ENCODE data around the gene NEK3.
"Not testable (repeated sequence)": the region's sequence is repeated elsewhere in the genome, so short reads cannot be mapped to it uniquely, and the experiment has no call there.

The NEK3 gene

DNA sequence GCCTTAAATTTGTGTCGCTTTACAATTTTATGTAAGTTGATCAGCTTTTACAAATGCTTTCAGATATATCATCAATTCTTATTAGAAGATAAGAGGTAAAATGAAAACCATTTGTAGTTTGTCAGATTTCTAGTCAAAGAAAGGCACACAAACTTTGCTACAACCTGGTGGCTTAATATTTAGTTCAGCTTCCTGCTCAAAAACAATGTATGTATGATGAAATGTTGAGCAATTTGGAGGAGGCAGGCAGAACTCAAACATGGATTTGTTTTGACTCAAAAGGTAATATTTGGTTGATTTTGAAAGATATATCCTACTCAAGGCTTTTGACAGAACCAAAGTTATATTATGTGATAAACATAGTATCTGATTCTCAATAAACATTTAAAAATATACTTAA lies 54.8 kb downstream of the NEK3 start:
- Histone ChIP-seq H3K9ac (ENCODE audit: low read length) (no peak overlapping the region), H3K27me3 (replicated peaks; ENCODE audit: insufficient read depth, low read length) (no peaks in the 10 kb centered on the region), H3K9me2 (replicated peaks; ENCODE audit: insufficient read depth, low read length) (no peaks in the 10 kb centered on the region), H3F3A (ENCODE audit: insufficient read depth, low read length) (no peaks in the 10 kb centered on the region), H3K4me1 (ENCODE audit: low read length) (no peaks in the 10 kb centered on the region), H3K9me3 (replicated peaks; ENCODE audit: insufficient read depth, low read length) (no peaks in the 10 kb centered on the region), H3K36me3 (replicated peaks; ENCODE audit: insufficient read depth, low read length) (no peaks in the 10 kb centered on the region), H3K27ac (ENCODE audit: low read length) (no peak overlapping the region), H3K79me2 (ENCODE audit: low read length) (no peaks in the 10 kb centered on the region), H3K4me2 (ENCODE audit: low read depth, low read length) (no peak overlapping the region), H2AFZ (ENCODE audit: low read length) (no peak overlapping the region), H4K20me1 (ENCODE audit: insufficient read depth, low read length) (no peaks in the 10 kb centered on the region), H3K4me3 (ENCODE audit: low read length) (no peak overlapping the region)
- DNase-seq: no peak
- TF ChIP-seq EZH2phosphoT487 (IDR thresholded peaks at IDR 0.05; ENCODE audit: low read length): no peak
- TF ChIP-seq EZH2 (optimal IDR thresholded peaks at IDR 0.05; ENCODE audit: low read depth, low read length): no peak
- TF ChIP-seq, protein P1, sequence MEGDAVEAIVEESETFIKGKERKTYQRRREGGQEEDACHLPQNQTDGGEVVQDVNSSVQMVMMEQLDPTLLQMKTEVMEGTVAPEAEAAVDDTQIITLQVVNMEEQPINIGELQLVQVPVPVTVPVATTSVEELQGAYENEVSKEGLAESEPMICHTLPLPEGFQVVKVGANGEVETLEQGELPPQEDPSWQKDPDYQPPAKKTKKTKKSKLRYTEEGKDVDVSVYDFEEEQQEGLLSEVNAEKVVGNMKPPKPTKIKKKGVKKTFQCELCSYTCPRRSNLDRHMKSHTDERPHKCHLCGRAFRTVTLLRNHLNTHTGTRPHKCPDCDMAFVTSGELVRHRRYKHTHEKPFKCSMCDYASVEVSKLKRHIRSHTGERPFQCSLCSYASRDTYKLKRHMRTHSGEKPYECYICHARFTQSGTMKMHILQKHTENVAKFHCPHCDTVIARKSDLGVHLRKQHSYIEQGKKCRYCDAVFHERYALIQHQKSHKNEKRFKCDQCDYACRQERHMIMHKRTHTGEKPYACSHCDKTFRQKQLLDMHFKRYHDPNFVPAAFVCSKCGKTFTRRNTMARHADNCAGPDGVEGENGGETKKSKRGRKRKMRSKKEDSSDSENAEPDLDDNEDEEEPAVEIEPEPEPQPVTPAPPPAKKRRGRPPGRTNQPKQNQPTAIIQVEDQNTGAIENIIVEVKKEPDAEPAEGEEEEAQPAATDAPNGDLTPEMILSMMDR (IDR thresholded peaks at IDR 0.05; ENCODE audit: low read length): no peak

DNA sequence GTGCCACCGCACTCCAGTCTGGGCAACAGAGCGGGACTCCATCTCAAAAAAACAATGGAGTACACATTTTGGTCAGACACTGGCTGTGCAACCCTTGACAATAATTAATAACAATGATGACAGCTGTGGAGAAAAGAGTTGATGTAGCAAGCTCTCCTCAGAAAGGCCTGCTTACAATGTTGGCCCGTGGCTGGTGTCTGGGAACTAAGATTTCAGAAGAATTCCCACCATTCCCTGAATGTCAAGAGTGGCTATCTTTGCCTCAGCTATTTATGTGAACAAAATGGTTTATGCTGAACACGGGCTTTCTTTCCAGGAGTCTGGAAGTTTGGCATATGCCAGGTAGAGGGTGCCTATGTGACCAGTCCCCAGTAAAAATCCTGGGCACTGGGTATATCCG lies 56.0 kb downstream of the NEK3 start:
- Histone ChIP-seq H2AFZ (ENCODE audit: low read length) (no peak overlapping the region), H3K9me3 (replicated peaks; ENCODE audit: insufficient read depth, low read length) (no peaks in the 10 kb centered on the region), H3K27me3 (replicated peaks; ENCODE audit: insufficient read depth, low read length) (no peaks in the 10 kb centered on the region), H3K4me1 (ENCODE audit: low read length) (no peaks in the 10 kb centered on the region), H3K36me3 (replicated peaks; ENCODE audit: insufficient read depth, low read length) (no peaks in the 10 kb centered on the region), H3K4me3 (ENCODE audit: low read length) (no peak overlapping the region), H4K20me1 (ENCODE audit: insufficient read depth, low read length) (no peaks in the 10 kb centered on the region), H3K27ac (ENCODE audit: low read length) (no peak overlapping the region), H3K9ac (ENCODE audit: low read length) (no peak overlapping the region), H3F3A (ENCODE audit: insufficient read depth, low read length) (no peaks in the 10 kb centered on the region), H3K4me2 (ENCODE audit: low read depth, low read length) (no peak overlapping the region), H3K79me2 (ENCODE audit: low read length) (no peaks in the 10 kb centered on the region), H3K9me2 (replicated peaks; ENCODE audit: insufficient read depth, low read length) (no peaks in the 10 kb centered on the region)
- no peak for DNase-seq
- TF ChIP-seq, protein P1 (IDR thresholded peaks at IDR 0.05; ENCODE audit: low read length): no peak
- TF ChIP-seq EZH2phosphoT487 (IDR thresholded peaks at IDR 0.05; ENCODE audit: low read length) (no peak), EZH2 (optimal IDR thresholded peaks at IDR 0.05; ENCODE audit: low read depth, low read length) (no peak)

DNA sequence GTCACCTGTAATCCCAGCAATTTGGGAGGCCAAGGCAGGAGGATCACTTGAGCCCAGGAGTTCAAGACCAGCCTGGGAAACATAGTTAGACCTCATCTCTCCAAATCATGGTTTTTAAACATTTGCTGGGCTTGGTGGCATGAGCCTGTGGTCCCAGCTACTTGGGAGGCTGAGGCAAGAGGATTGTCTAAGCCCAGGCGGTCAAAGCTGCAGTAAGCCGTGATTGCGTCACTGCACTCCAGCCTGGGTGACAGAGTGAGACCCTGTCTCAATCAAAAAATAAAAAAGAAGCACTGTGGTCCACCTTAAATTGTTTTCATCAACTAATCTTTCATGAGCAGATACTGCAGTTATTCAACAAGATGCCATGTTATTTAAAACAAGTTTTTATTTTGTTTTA lies 57.0 kb downstream of the NEK3 start:
- not testable (repeated sequence) for DNase-seq

DNA sequence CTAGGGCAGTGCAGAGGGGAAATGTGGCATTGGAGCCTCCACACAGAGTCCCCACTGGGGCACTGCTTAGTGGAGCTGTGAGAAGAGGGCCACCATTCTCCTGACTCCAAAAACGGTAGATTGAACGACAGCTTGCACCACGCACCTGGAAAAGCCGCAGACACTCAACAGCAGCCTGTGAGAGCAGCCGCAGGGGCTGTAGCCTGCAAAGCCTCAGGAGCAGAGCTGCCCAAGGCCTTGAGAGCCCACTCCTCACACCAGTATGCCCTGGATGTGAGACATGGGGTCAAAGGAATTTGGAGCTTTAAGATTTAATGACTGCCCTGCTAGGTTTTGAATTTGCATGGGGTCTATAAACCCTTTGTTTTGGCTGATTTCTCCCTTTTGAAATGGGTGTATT lies 62.2 kb downstream of the NEK3 start:
- DNase-seq: no peak
- TF ChIP-seq EZH2phosphoT487 (IDR thresholded peaks at IDR 0.05; ENCODE audit: low read length): no peak
- Histone ChIP-seq H3K9ac (ENCODE audit: low read length) (no peak overlapping the region), H3K9me3 (replicated peaks; ENCODE audit: insufficient read depth, low read length) (no peaks in the 10 kb centered on the region), H3K27me3 (replicated peaks; ENCODE audit: insufficient read depth, low read length) (no peaks in the 10 kb centered on the region), H3K27ac (ENCODE audit: low read length) (no peak overlapping the region), H3K4me3 (ENCODE audit: low read length) (no peak overlapping the region), H2AFZ (ENCODE audit: low read length) (no peak overlapping the region), H4K20me1 (ENCODE audit: insufficient read depth, low read length) (no peaks in the 10 kb centered on the region), H3K4me2 (ENCODE audit: low read depth, low read length) (no peak overlapping the region), H3K9me2 (replicated peaks; ENCODE audit: insufficient read depth, low read length) (no peaks in the 10 kb centered on the region), H3F3A (ENCODE audit: insufficient read depth, low read length) (no peaks in the 10 kb centered on the region), H3K4me1 (ENCODE audit: low read length) (no peaks in the 10 kb centered on the region), H3K79me2 (ENCODE audit: low read length) (no peaks in the 10 kb centered on the region), H3K36me3 (replicated peaks; ENCODE audit: insufficient read depth, low read length) (no peaks in the 10 kb centered on the region)

More for the DNA sequence above, 57.0 kb downstream of the NEK3 start:
- H3K4me3 ChIP-seq (ENCODE audit: low read length); H3K27ac ChIP-seq (ENCODE audit: low read length); H3K4me1 ChIP-seq (ENCODE audit: low read length); H3K36me3 ChIP-seq (replicated peaks; ENCODE audit: insufficient read depth, low read length); H3K9me3 ChIP-seq (replicated peaks; ENCODE audit: insufficient read depth, low read length); H3K9ac ChIP-seq (ENCODE audit: low read length); H4K20me1 ChIP-seq (ENCODE audit: insufficient read depth, low read length); H2AFZ ChIP-seq (ENCODE audit: low read length); H3K79me2 ChIP-seq (ENCODE audit: low read length); H3K27me3 ChIP-seq (replicated peaks; ENCODE audit: insufficient read depth, low read length); H3K9me2 ChIP-seq (replicated peaks; ENCODE audit: insufficient read depth, low read length); H3K4me2 ChIP-seq (ENCODE audit: low read depth, low read length); H3F3A ChIP-seq (ENCODE audit: insufficient read depth, low read length): not testable (repeated sequence)

Measured in MM.1S (cell line).